ENCODE results near the gene SCN2A. TPM values are rescaled to one million over a fixed set of nuclear protein-coding genes. Genes with fewer than 3 reads are reported as not detected.
A peak's percentile ranks its signal among the peaks of the same experiment; 100 is the strongest.

Gene SCN2A
- total and polyA plus RNA-seq, 10 of the 15 experiments (the other 5 are each of a cell fraction or from before 2014, with no cell fraction given) = 0.01 TPM; not detected in 8

DNA sequence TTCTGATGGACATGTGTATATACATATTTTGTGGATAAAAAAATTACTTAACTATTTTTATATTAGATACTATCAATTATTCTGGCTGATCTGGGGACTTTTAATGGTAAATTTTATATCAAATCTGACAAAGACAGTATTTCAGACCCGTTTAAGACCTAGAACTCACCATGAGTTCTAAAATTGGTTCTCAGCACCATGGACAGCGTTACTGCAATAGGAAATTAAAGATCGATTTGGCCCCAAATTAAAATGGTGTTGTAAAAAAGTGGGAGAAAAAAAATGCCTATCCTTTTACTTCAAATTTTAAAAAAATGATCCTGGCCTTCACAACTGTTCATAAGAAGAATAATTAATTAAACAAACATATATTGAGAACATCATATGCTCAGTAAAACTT, 919 bp upstream of the SCN2A start:
- TF ChIP-seq, protein P1, sequence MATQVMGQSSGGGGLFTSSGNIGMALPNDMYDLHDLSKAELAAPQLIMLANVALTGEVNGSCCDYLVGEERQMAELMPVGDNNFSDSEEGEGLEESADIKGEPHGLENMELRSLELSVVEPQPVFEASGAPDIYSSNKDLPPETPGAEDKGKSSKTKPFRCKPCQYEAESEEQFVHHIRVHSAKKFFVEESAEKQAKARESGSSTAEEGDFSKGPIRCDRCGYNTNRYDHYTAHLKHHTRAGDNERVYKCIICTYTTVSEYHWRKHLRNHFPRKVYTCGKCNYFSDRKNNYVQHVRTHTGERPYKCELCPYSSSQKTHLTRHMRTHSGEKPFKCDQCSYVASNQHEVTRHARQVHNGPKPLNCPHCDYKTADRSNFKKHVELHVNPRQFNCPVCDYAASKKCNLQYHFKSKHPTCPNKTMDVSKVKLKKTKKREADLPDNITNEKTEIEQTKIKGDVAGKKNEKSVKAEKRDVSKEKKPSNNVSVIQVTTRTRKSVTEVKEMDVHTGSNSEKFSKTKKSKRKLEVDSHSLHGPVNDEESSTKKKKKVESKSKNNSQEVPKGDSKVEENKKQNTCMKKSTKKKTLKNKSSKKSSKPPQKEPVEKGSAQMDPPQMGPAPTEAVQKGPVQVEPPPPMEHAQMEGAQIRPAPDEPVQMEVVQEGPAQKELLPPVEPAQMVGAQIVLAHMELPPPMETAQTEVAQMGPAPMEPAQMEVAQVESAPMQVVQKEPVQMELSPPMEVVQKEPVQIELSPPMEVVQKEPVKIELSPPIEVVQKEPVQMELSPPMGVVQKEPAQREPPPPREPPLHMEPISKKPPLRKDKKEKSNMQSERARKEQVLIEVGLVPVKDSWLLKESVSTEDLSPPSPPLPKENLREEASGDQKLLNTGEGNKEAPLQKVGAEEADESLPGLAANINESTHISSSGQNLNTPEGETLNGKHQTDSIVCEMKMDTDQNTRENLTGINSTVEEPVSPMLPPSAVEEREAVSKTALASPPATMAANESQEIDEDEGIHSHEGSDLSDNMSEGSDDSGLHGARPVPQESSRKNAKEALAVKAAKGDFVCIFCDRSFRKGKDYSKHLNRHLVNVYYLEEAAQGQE (IDR thresholded peaks at IDR 0.05; ENCODE audit: low read depth, low read length) = peak; percentile 88
- no peak for TF ChIP-seq ZNF622 (IDR thresholded peaks at IDR 0.05)
- Histone ChIP-seq H3K4me2 (ENCODE audit: control insufficient read depth, insufficient read depth) (no peak overlapping the region), H3K4me3 (no peak overlapping the region), H3K79me2 (ENCODE audit: control insufficient read depth, insufficient read depth, low read length) (no peaks in the 10 kb centered on the region), H3K4me1 (ENCODE audit: control insufficient read depth, insufficient read depth, low read length) (no peaks in the 10 kb centered on the region), H3K27me3 (replicated peaks in 1 of 2; ENCODE audit: control insufficient read depth in 2 of 2, insufficient read depth in 2 of 2, low read length in 1 of 2) (no peaks in the 10 kb centered on the region), H4K20me1 (ENCODE audit: control insufficient read depth, insufficient read depth) (no peaks in the 10 kb centered on the region), H3K27ac (ENCODE audit: control insufficient read depth, insufficient read depth) (no peak overlapping the region), H3K9me3 (replicated peaks; ENCODE audit: control insufficient read depth, insufficient read depth, low read length) (no peaks in the 10 kb centered on the region), H3K9ac (ENCODE audit: control insufficient read depth, insufficient read depth, low read length) (no peak overlapping the region), H3K36me3 (ENCODE audit: control insufficient read depth in 2 of 2, insufficient read depth in 2 of 2, low read length in 1 of 2) (no peaks in the 10 kb centered on the region), H2AFZ (ENCODE audit: control insufficient read depth, low read depth, low read length) (no peak overlapping the region)
- no peak for FAIRE-seq
- no peak for ATAC-seq
- ChIA-PET RAD21 (ENCODE audit: unreplicated experiment) (interaction anchor here (1.0 kb wide), 1 partner anchor 54 kb away, joined by 3 read pairs; no protein-coding TSS in a partner anchor), POLR2A (no interaction called here), CTCF (interaction anchor here (1.2 to 3.6 kb wide), 14 partner anchors 10 to 636 kb away, joined by 3 to 26 read pairs (median 6); no protein-coding TSS in a partner anchor), SMC1A (ENCODE audit: uncharacterized antibody, unreplicated experiment) (interaction anchor here (0.7 to 3.0 kb wide), 7 partner anchors 9 to 636 kb away, joined by 3 to 17 read pairs (median 4); no protein-coding TSS in a partner anchor)
- 1% methylated on average over 3 of the region's 3 CpGs for WGBS (ENCODE audit: insufficient coverage, insufficient replicate concordance, low lambda C conversion rate, missing lambda C conversion rate)
- intact Hi-C loops (cut with micrococcal nuclease; ENCODE audit: unreplicated experiment) (loop anchor here (2.0 to 5.0 kb wide), 4 partner anchors 55 to 889 kb away; partner anchors contain the start of gene SCN1A), in situ Hi-C loops (cut with MboI) (no loop called here)
- DNase-seq (ENCODE audit: low read depth, low spot score) = no peak
- no TSS peak for BruUV-seq (replicated peaks)
